ENCODE data around the gene PJA2.
"Not testable (repeated sequence)": the region's sequence is repeated elsewhere in the genome, so short reads cannot be mapped to it uniquely, and the experiment has no call there.

PJA2 gene

GRCh38 chr5:109312695-109313094 is 97.1 kb downstream of the PJA2 start:
- no peak for DNase-seq (ENCODE audit: low read depth, low spot score)

- no peak for DNase-seq (ENCODE audit: low read depth, low spot score)
These were observed 99.5 kb downstream of the PJA2 start for GRCh38 chr5:109310315-109310714.

- no peak for DNase-seq (ENCODE audit: low read depth, low spot score)
These were observed 100.3 kb downstream of the PJA2 start for GRCh38 chr5:109309326-109310063.

GRCh38 chr5:109307951-109308350 is 101.8 kb downstream of the PJA2 start:
- no peak for DNase-seq (ENCODE audit: low read depth, low spot score)

- DNase-seq (ENCODE audit: low read depth, low spot score): no peak
These were observed 102.3 kb downstream of the PJA2 start for GRCh38 chr5:109307456-109307855.

GRCh38 chr5:109305352-109305751 is 104.4 kb downstream of the PJA2 start:
- no peak for DNase-seq (ENCODE audit: low read depth, low spot score)

DNA sequence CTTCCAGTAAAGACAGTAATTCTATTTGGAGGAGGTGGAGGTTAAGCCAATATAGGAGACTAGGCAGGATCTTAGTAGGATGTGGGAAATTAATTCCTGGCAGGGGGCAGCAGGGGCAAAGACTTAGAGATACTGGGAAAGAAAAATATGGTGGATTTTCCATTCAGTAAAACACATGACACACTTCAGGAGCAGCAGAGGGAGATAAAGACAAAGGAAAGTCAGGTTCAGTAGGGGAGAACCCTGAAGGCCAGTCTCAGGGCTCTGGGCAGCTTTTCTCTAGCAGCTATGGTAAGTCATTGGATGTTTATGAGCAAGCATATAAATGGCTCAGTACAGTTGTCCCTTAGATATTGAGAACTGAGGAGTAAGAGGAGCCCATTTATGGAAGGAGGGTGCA is 105.5 kb downstream of the PJA2 start:
- DNase-seq (ENCODE audit: low read depth, low spot score): no peak

DNA sequence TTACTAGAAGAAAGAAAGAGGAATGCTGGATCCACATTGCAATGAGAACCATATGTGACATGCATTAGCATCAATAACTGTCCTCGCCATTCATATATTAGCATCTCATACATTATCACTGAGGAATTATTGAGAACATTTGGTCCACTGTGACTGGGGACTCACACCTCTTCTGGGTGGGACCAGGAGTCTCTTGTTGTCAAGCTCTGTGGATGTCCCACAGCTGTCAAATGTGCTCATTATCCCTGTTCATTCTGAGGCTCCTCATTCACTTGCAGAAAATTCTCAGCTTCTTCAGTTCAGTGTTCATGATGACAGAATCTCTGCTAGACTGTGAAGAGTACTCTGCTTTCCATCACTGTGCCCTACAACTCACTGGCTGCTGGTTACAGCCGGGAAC is 109.4 kb downstream of the PJA2 start:
- no peak for DNase-seq (ENCODE audit: low read depth, low spot score)

DNA sequence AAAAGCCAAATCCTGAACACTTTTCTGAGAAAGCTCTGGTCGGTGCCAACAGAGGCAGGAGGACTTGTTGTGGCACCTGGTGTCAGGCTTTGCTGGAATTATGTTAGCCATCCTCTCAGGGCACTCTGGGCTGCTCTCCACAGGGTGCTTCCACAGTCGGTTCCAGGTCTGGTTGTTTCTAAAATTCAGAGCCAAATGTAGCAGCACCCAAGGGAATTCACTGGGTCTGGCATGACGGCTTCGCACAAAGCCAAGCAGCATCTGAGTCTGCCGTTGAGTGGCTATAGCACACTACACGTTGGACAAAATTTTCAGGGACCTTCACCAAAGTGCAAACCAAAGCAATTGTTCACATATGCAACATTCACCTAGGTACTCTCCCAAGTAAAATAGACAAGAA is 110.2 kb downstream of the PJA2 start:
- no peak for DNase-seq (ENCODE audit: low read depth, low spot score)

- DNase-seq (ENCODE audit: low read depth, low spot score): no peak
These were observed 111.0 kb downstream of the PJA2 start for GRCh38 chr5:109298794-109299193.

GRCh38 chr5:109297900-109298299 is 111.9 kb downstream of the PJA2 start:
- no peak for DNase-seq (ENCODE audit: low read depth, low spot score)

DNA sequence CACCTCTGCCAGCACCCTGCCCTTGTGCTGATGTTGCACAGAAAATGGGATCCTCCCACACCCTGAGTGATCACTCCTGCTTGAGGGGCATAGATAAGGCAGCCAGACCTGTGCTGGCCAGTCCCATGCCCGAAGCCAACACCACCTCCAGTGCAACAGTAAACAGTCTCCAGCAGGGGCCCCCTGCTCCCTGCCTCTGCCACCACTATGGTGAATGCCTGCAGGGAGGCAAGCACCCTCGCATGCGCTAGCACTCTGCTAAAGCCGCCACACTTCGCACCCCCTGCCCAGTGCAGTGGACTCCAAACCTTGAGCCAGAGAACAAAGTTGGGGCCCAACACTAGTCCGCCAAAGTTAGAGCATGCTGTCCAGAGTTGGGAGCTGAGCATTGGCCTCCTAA is 118.7 kb downstream of the PJA2 start:
- no peak for DNase-seq (ENCODE audit: low read depth, low spot score)

GRCh38 chr5:109290231-109290630 is 119.5 kb downstream of the PJA2 start:
- DNase-seq (ENCODE audit: low read depth, low spot score): no peak

DNA sequence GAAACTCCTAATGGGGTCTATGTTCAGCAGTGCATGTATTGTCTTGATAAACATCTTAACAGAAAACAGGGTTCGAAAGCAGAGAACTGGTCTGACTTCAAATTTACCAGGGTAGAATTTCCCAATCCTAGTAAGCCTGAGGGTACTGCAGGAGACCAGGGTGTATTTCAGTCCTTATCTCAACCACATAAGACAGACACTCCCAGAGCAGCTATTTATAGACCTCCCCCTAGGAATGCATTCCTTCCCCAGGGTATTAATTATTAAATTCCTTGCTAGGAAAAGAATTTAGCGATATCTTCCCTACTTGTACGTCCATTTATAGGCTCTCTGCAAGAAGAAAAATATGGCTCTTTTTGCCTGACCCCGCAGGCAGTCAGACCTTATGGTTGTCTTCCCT is 123.1 kb downstream of the PJA2 start:
- DNase-seq (ENCODE audit: low read depth, low spot score): not testable (repeated sequence)
